GM18519 (cell line): ENCODE measurements around the gene TRPM8.

ENCODE experiments used
- ATAC-seq: cut with Tn5 transposase; IDR thresholded peaks from one replicate; pipeline ENCODE4 v1.9.1; 2021; ENCODE audit warnings: mild to moderate bottlenecking, moderate library complexity; ENCODE audit not compliant: unreplicated experiment, low FRiP score

TRPM8 gene

GRCh38 chr2:234033174-234033573, 116.0 kb downstream of the TRPM8 start:
- no peak for ATAC-seq

DNA sequence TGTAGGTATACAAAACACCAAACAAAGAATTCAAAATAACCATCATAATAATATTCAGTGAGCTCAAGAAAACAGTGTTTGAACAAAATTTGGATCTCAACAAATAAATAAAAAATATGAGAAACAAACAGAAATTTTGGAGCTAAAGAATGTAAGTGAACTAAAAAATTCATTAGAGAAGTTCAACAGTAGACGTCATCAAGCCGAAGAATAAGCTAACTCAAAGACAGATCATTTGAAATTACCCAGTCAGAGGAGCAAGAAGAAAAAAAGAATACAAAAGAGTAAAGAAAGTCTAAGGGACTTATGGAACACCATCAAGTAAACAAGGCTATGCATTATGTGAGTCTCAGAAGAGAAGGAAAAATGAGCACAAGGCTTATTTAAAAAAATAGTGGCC, 116.7 kb downstream of the TRPM8 start:
- ATAC-seq = no peak

DNA sequence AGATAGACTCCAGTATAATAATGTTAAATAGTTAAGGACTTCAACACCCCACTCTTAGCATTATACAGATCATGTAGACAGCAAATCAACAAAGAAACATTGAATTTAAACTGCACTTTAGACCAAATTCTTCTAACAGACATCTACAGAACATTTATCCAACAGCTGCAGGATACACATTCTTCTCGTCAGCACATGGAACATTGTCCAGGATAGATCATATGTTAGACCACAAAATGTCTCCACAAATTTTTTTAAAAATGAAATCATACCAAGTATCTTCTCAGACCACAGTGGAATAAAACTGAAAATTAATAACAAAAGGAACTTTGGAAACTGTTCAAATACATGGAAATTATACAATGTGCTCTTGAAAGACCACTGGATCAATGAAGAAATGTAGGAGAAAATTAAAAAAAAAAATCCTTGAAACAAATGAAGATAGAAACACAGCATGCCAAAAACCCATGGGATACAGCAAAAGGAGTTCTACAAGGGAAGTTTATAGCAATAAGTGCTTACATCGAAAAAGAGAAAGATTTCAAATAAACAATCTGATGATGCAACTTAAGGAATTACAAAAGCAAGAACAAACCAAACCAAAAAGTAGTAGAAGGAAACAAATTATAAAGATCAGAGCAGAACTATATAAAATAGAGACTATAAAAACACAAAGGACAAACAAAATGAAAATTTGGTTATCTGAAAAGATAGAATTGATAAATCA, 121.1 kb downstream of the TRPM8 start:
- no peak for ATAC-seq

DNA sequence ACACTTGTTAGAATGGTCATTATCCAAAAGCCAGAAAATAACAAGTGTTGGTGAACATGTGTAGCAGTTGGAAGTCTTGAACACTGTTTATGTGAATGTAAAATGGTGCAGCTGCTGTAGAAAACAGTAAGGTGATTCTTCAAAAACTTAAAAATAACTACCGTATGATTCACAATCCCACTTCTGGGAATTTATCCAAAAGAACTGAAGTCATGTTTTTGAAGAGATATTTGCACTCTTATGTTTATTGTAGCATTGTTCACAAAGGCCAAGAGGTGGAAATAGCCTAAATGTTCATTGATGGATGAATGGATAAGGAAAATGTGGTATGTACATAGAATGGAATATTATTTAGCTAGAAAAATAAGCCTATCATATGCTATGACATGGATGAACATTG, 127.0 kb downstream of the TRPM8 start:
- ATAC-seq = no peak

- ATAC-seq = no peak
These were observed 129.3 kb downstream of the TRPM8 start for GRCh38 chr2:234046521-234046920.

GRCh38 chr2:234047361-234047760, 130.2 kb downstream of the TRPM8 start:
- ATAC-seq = no peak

DNA sequence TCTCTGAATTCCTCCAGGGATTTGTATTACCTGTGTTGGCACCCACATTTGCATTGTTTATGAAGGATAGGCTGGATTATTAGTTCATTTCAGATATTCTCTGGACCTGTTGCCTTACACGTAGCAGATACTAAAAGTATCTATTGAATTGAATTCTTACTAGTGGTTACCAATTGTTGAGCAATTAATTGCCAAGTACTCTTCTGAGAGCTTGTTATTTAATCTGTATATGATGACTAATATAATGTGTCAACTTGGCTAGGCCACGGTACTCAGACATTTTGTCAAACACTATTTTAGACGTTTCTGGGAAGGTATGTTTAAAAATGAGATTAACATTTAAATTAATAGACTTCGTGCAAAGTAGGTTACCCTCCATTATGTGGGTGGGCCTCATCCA, 130.9 kb downstream of the TRPM8 start:
- ATAC-seq = no peak

- ATAC-seq = no peak
These were observed 133.4 kb downstream of the TRPM8 start, which contains the start of gene SPP2 for GRCh38 chr2:234050455-234051135. Gene SPP2, plus strand, starts transcription at chr2:234050702. Its CDS starts 85 bp downstream, at chr2:234050787.

- no peak for ATAC-seq
These were observed 134.3 kb downstream of the TRPM8 start for GRCh38 chr2:234051374-234052070.

GRCh38 chr2:234058881-234059280, 141.7 kb downstream of the TRPM8 start:
- no peak for ATAC-seq

DNA sequence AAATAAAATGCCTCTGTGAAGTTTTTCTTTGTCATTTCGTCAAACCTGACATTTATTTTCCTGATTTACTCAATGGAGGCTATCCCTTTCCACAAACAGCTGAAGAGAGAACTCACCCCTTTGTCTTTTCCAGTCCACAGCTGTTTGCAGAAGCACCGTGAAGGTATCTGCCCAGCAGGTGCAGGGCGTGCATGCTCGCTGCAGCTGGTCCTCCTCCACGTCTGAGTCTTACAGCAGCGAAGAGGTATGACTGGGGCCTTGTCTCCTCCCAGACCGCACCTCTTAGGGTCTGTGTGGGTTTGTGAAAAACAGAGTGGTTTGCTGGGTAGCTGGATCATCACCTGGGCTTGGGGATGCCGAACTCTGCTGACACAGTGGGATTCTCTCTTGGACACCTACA, 143.1 kb downstream of the TRPM8 start:
- ATAC-seq = no peak

DNA sequence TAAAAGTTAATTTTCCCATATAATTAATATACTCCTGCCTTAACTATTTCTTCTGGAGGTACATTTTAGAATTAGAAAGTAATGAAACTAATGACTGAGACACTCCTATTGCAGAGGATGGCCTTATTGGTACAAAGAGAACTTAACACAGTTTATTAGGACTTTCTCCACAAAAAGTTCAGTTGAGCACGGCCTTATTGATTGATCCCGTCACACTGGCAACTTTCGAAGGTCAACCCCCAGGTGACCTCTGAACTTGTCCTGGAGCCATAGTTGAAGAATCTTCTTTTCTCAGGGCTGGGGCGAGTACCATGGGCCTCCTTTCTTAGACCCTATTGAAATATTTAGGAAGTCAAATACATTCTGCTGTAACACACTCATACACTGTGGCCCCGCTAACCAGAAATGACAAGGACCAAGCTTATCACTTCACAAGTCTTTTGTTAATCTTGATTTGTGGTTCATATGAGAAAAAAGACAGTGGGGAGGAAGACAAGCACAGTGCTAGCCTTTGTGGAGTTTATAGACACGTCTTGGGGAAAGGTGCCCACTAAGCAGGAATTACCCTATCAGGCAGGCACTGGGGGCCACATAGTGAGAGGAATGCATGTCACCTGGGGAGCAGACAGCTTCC, 144.6 kb downstream of the TRPM8 start:
- no peak for ATAC-seq

DNA sequence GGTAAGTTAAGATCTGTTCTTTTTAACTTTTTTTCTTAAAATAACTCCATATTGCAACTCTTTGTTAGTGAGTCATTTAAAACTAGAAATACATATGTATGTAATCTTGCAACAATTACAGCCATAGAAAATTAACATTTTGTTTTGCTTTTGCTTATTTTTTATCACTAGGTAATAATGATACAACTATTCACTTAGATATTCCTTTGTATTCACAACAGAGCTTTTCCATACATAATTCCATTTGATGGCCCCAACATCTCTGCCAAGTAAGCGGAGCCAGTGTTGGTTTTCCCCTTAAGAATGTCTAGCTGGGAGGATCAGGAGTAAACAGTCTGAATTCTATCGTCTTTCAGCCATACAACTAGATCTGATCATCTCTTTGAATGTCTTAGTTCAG, 149.4 kb downstream of the TRPM8 start:
- ATAC-seq = no peak
